Measurements from ENCODE around the gene KIZ. TPM values are rescaled to one million over a fixed set of nuclear protein-coding genes. Genes with fewer than 3 reads are reported as not detected.

Gene KIZ
- 8.9 and 9.2 TPM in 2 replicates for polyA plus RNA-seq (2013)

GRCh38 chr20:21125849-21126580 is at the start of gene KIZ:
TSS of gene KIZ (plus strand) at chr20:21126082. CDS start at chr20:21126116, 34 bp downstream.
- peak within 1 kb of the TSS; percentile 78 for H3K4me3 ChIP-seq (ENCODE audit: low read depth, low read length)
- DNase-seq: peak; percentile 94 to 97
- H3K27me3 ChIP-seq (ENCODE audit: insufficient read depth, low read length): no peaks in the 10 kb centered on the region
- H2BK120ac ChIP-seq (ENCODE audit: insufficient read depth, low read length, poor library complexity): no peak within 1 kb of the TSS
- H4K8ac ChIP-seq (ENCODE audit: low read depth, low read length): peak within 1 kb of the TSS; percentile 81
- H2BK12ac ChIP-seq (ENCODE audit: low read length): no peak within 1 kb of the TSS
- H4K91ac ChIP-seq (ENCODE audit: low read depth, low read length): peak within 1 kb of the TSS; percentile 26
- peak within 1 kb of the TSS; percentile 31 for H2BK5ac ChIP-seq (ENCODE audit: low read depth, low read length, poor library complexity)
- H3K4me1 ChIP-seq (ENCODE audit: control insufficient read depth in 1 of 2, insufficient read depth in 2 of 2, low read length in 2 of 2): no peaks in the 10 kb centered on the region
- peak within 1 kb of the TSS; percentile 93 for H2AFZ ChIP-seq (ENCODE audit: insufficient read depth, low read length, poor library complexity)
- H3K18ac ChIP-seq (ENCODE audit: low read length): peak within 1 kb of the TSS; percentile 21
- no peak within 1 kb of the TSS for H2AK5ac ChIP-seq (ENCODE audit: low read length)
- peak within 1 kb of the TSS; percentile 99 for H3K4me2 ChIP-seq (ENCODE audit: low read length)
- no peaks in the 10 kb centered on the region for H3K9me3 ChIP-seq (ENCODE audit: insufficient read depth, low read depth, low read length)
- peak within 1 kb of the TSS; percentile 55 for H3K23ac ChIP-seq (ENCODE audit: low read length)
- H3K27ac ChIP-seq (ENCODE audit: low read depth, low read length): no peak within 1 kb of the TSS
- H3K4ac ChIP-seq (ENCODE audit: low read depth, low read length): no peak within 1 kb of the TSS
- no peaks in the 10 kb centered on the region for H3K36me3 ChIP-seq (ENCODE audit: control insufficient read depth in 1 of 2, insufficient read depth in 2 of 2, low read length in 2 of 2)
- peak within 1 kb of the TSS; percentile 52 for H3K9ac ChIP-seq (ENCODE audit: low read length)
- H3K14ac ChIP-seq (ENCODE audit: low read length): peak within 1 kb of the TSS; percentile 37
- WGBS (ENCODE audit: extremely low coverage, insufficient coverage, insufficient read length): no CpG with 5 or more reads among the region's 66 CpGs
- peaks cover 3% of the 10 kb centered on the region for H3K79me2 ChIP-seq (ENCODE audit: control insufficient read depth, insufficient read depth, low read length, poor library complexity)
- H3K79me1 ChIP-seq (ENCODE audit: low read length): peaks cover 3% of the 10 kb centered on the region
- peak within 1 kb of the TSS; percentile 9 for H4K12ac ChIP-seq (ENCODE audit: low read depth, low read length)

GRCh38 chr20:21077809-21078345 is 48.0 kb upstream of the KIZ start:
- WGBS (ENCODE audit: extremely low coverage, insufficient coverage, insufficient read length): no CpG with 5 or more reads among the region's 4 CpGs
- no peak overlapping the region for H3K4me3 ChIP-seq (ENCODE audit: low read depth, low read length)
- no peak overlapping the region for H2AK5ac ChIP-seq (ENCODE audit: low read length)
- no peak overlapping the region for H3K23ac ChIP-seq (ENCODE audit: low read length)
- no peak overlapping the region for H3K14ac ChIP-seq (ENCODE audit: low read length)
- H3K4me1 ChIP-seq (ENCODE audit: control insufficient read depth in 1 of 2, insufficient read depth in 2 of 2, low read length in 2 of 2): no peaks in the 10 kb centered on the region
- no peak for DNase-seq
- no peaks in the 10 kb centered on the region for H3K27me3 ChIP-seq (ENCODE audit: insufficient read depth, low read length)
- no peak overlapping the region for H3K9ac ChIP-seq (ENCODE audit: low read length)
- H3K27ac ChIP-seq (ENCODE audit: low read depth, low read length): no peak overlapping the region
- no peak overlapping the region for H2BK12ac ChIP-seq (ENCODE audit: low read length)
- no peak overlapping the region for H4K12ac ChIP-seq (ENCODE audit: low read depth, low read length)
- no peak overlapping the region for H3K4ac ChIP-seq (ENCODE audit: low read depth, low read length)
- no peak overlapping the region for H4K8ac ChIP-seq (ENCODE audit: low read depth, low read length)
- H3K79me1 ChIP-seq (ENCODE audit: low read length): no peaks in the 10 kb centered on the region
- H3K18ac ChIP-seq (ENCODE audit: low read length): no peak overlapping the region
- H2BK120ac ChIP-seq (ENCODE audit: insufficient read depth, low read length, poor library complexity): no peak overlapping the region
- no peaks in the 10 kb centered on the region for H3K9me3 ChIP-seq (ENCODE audit: insufficient read depth, low read depth, low read length)
- H3K4me2 ChIP-seq (ENCODE audit: low read length): no peak overlapping the region
- no peak overlapping the region for H2BK5ac ChIP-seq (ENCODE audit: low read depth, low read length, poor library complexity)
- no peaks in the 10 kb centered on the region for H3K36me3 ChIP-seq (ENCODE audit: control insufficient read depth in 1 of 2, insufficient read depth in 2 of 2, low read length in 2 of 2)
- H2AFZ ChIP-seq (ENCODE audit: insufficient read depth, low read length, poor library complexity): no peak overlapping the region
- H4K91ac ChIP-seq (ENCODE audit: low read depth, low read length): no peak overlapping the region
- H3K79me2 ChIP-seq (ENCODE audit: control insufficient read depth, insufficient read depth, low read length, poor library complexity): no peaks in the 10 kb centered on the region

GRCh38 chr20:21082584-21082983 is 43.3 kb upstream of the KIZ start:
- no peak overlapping the region for H2AK5ac ChIP-seq (ENCODE audit: low read length)
- no peak overlapping the region for H3K4me3 ChIP-seq (ENCODE audit: low read depth, low read length)
- H3K36me3 ChIP-seq (ENCODE audit: control insufficient read depth in 1 of 2, insufficient read depth in 2 of 2, low read length in 2 of 2): no peaks in the 10 kb centered on the region
- H4K91ac ChIP-seq (ENCODE audit: low read depth, low read length): no peak overlapping the region
- H2BK12ac ChIP-seq (ENCODE audit: low read length): no peak overlapping the region
- H3K79me2 ChIP-seq (ENCODE audit: control insufficient read depth, insufficient read depth, low read length, poor library complexity): no peaks in the 10 kb centered on the region
- H3K4me1 ChIP-seq (ENCODE audit: control insufficient read depth in 1 of 2, insufficient read depth in 2 of 2, low read length in 2 of 2): no peaks in the 10 kb centered on the region
- no peak overlapping the region for H4K12ac ChIP-seq (ENCODE audit: low read depth, low read length)
- H4K8ac ChIP-seq (ENCODE audit: low read depth, low read length): no peak overlapping the region
- no peak overlapping the region for H2BK120ac ChIP-seq (ENCODE audit: insufficient read depth, low read length, poor library complexity)
- H3K79me1 ChIP-seq (ENCODE audit: low read length): no peaks in the 10 kb centered on the region
- H2AFZ ChIP-seq (ENCODE audit: insufficient read depth, low read length, poor library complexity): no peak overlapping the region
- no peak overlapping the region for H3K23ac ChIP-seq (ENCODE audit: low read length)
- H3K27ac ChIP-seq (ENCODE audit: low read depth, low read length): no peak overlapping the region
- no peaks in the 10 kb centered on the region for H3K27me3 ChIP-seq (ENCODE audit: insufficient read depth, low read length)
- no CpG with 5 or more reads among the region's 2 CpGs for WGBS (ENCODE audit: extremely low coverage, insufficient coverage, insufficient read length)
- no peaks in the 10 kb centered on the region for H3K9me3 ChIP-seq (ENCODE audit: insufficient read depth, low read depth, low read length)
- no peak overlapping the region for H3K4me2 ChIP-seq (ENCODE audit: low read length)
- DNase-seq: no peak
- H2BK5ac ChIP-seq (ENCODE audit: low read depth, low read length, poor library complexity): no peak overlapping the region
- no peak overlapping the region for H3K14ac ChIP-seq (ENCODE audit: low read length)
- no peak overlapping the region for H3K9ac ChIP-seq (ENCODE audit: low read length)
- H3K18ac ChIP-seq (ENCODE audit: low read length): no peak overlapping the region
- H3K4ac ChIP-seq (ENCODE audit: low read depth, low read length): no peak overlapping the region

GRCh38 chr20:21083825-21084325 is 42.0 kb upstream of the KIZ start:
- no peak overlapping the region for H2AK5ac ChIP-seq (ENCODE audit: low read length)
- H2BK12ac ChIP-seq (ENCODE audit: low read length): no peak overlapping the region
- H4K91ac ChIP-seq (ENCODE audit: low read depth, low read length): no peak overlapping the region
- H3K79me1 ChIP-seq (ENCODE audit: low read length): no peaks in the 10 kb centered on the region
- no peak overlapping the region for H3K27ac ChIP-seq (ENCODE audit: low read depth, low read length)
- H3K9me3 ChIP-seq (ENCODE audit: insufficient read depth, low read depth, low read length): no peaks in the 10 kb centered on the region
- H3K4me2 ChIP-seq (ENCODE audit: low read length): no peak overlapping the region
- DNase-seq: no peak
- no peak overlapping the region for H3K14ac ChIP-seq (ENCODE audit: low read length)
- H3K4me1 ChIP-seq (ENCODE audit: control insufficient read depth in 1 of 2, insufficient read depth in 2 of 2, low read length in 2 of 2): no peaks in the 10 kb centered on the region
- H2BK5ac ChIP-seq (ENCODE audit: low read depth, low read length, poor library complexity): no peak overlapping the region
- no peak overlapping the region for H3K4ac ChIP-seq (ENCODE audit: low read depth, low read length)
- H2BK120ac ChIP-seq (ENCODE audit: insufficient read depth, low read length, poor library complexity): no peak overlapping the region
- H3K18ac ChIP-seq (ENCODE audit: low read length): no peak overlapping the region
- no peak overlapping the region for H4K8ac ChIP-seq (ENCODE audit: low read depth, low read length)
- H3K36me3 ChIP-seq (ENCODE audit: control insufficient read depth in 1 of 2, insufficient read depth in 2 of 2, low read length in 2 of 2): no peaks in the 10 kb centered on the region
- no peak overlapping the region for H3K4me3 ChIP-seq (ENCODE audit: low read depth, low read length)
- H3K9ac ChIP-seq (ENCODE audit: low read length): no peak overlapping the region
- WGBS (ENCODE audit: extremely low coverage, insufficient coverage, insufficient read length): no CpG with 5 or more reads among the region's 2 CpGs
- H3K23ac ChIP-seq (ENCODE audit: low read length): no peak overlapping the region
- no peaks in the 10 kb centered on the region for H3K79me2 ChIP-seq (ENCODE audit: control insufficient read depth, insufficient read depth, low read length, poor library complexity)
- no peaks in the 10 kb centered on the region for H3K27me3 ChIP-seq (ENCODE audit: insufficient read depth, low read length)
- H2AFZ ChIP-seq (ENCODE audit: insufficient read depth, low read length, poor library complexity): no peak overlapping the region
- H4K12ac ChIP-seq (ENCODE audit: low read depth, low read length): no peak overlapping the region
